Transverse colon (tissue), 4 donors: ENCODE measurements around the gene TARM1. TPM values are rescaled to one million over a fixed set of nuclear protein-coding genes. Genes with fewer than 3 reads are reported as not detected.
"Not testable (repeated sequence)": the region's sequence is repeated elsewhere in the genome, so short reads cannot be mapped to it uniquely, and the experiment has no call there.

Experiments
- DNase-seq: peaks from one replicate; pipeline ENCODE4 v3.0.0-alpha.2; 2019
- H3K27ac ChIP-seq, 4 donors: fragments of 200-600 bp; sonication (generic); 2 replicates each; pipeline ENCODE4 v1.5.1; 2016 to 2018; ENCODE audit warnings: inconsistent platforms in 4 of 4
- H3K27me3 ChIP-seq: fragments of 200-600 bp; sonication (generic); 2 replicates; pipeline ENCODE4 v1.5.1; 2017; ENCODE audit warnings: inconsistent platforms
- H3K36me3 ChIP-seq, 4 donors: fragments of 200-600 bp; sonication (generic); 2 replicates each; pipeline ENCODE4 v1.5.1; 2017 to 2019; ENCODE audit warnings: inconsistent platforms in 4 of 4
- H3K4me1 ChIP-seq, 4 donors: fragments of 200-600 bp; sonication (generic); 2 replicates each; pipeline ENCODE4 v1.5.1; 2017 to 2020; ENCODE audit warnings: inconsistent platforms in 4 of 4
- H3K4me3 ChIP-seq, 4 donors: fragments of 200-600 bp; sonication (generic); 1 replicate in 1 of 4; 2 replicates in 3 of 4; pipeline versions ENCODE4 v1.5.1 to v1.6.1; 2017 to 2019; ENCODE audit warnings: inconsistent platforms in 4 of 4
- H3K9me3 ChIP-seq, 2 donors: fragments of 200-600 bp; sonication (generic); 2 replicates each; pipeline ENCODE4 v1.5.1; 2017 to 2019; ENCODE audit warnings: inconsistent platforms in 2 of 2
- EP300 ChIP-seq: sonication (generic); formaldehyde crosslinking; IDR thresholded peaks from one replicate; pipeline ENCODE4 v1.6.1; 2017; ENCODE audit warnings: antibody characterized with exemption, low read depth
- POLR2A ChIP-seq: fragments of 450-650 bp; IDR thresholded peaks from one replicate; pipeline ENCODE4 v1.6.1; 2016; ENCODE audit warnings: antibody characterized with exemption, mild to moderate bottlenecking, moderate library complexity
- POLR2AphosphoS5 ChIP-seq, 3 donors: sonication (generic); formaldehyde crosslinking; IDR thresholded peaks; one replicate each; pipeline ENCODE4 v1.6.1; 2016; ENCODE audit warnings: antibody characterized with exemption in 3 of 3
- WGBS, 2 donors: methylation state at CpG; one replicate each; pipeline ENCODE4 v1.1.5; 2018; ENCODE audit warnings: low coverage in 1 of 2; 5-methylcytosine and 5-hydroxymethylcytosine counted together
- in situ Hi-C, 4 donors: fragments of 200-750 bp; cut with MboI; loops; one replicate each; pipeline versions ENCODE4 v1.15.0 to v1.15.1; 2017; ENCODE audit warnings: low sequenced_read_pairs in 3 of 4, low pct_ligation_motif_present in 1 of 4, low pct_unique_long_range_greater_than_20kb in 1 of 4
- intact Hi-C: fragments of 100-400 bp; cut with DNase I; formaldehyde crosslinking; loops from one replicate; pipeline ENCODE4 v1.15.1; 2023; ENCODE audit warnings: low total_unique reads
- total RNA-seq, 4 donors: library from RNA; depleted of rRNA; stranded (reverse); fragments of >200 nt; gene quantifications; one replicate each; pipeline ENCODE4 v1.1.0, GENCODE V29; 2016
- TF ChIP-seq, protein P1 (sequence below), 5 experiments: fragments of 200-600 bp in 3 of 5; fragments of 450-650 bp in 2 of 5; sonication (generic) in 3 of 5; IDR thresholded peaks; 1 replicate in 2 of 5; 2 replicates in 3 of 5; pipeline ENCODE4 v1.5.1; 2016 to 2017; ENCODE audit warnings: antibody characterized with exemption in 5 of 5, inconsistent platforms in 3 of 5, mild to moderate bottlenecking in 2 of 5, moderate library complexity in 1 of 5

The TARM1 gene
- total RNA-seq, 4 donors from 2014 or later, result not detected

- WGBS, 2 donors, result 74 to 78% methylated on average over 2 of the region's 2 CpGs
- intact Hi-C loops (no loop called here), in situ Hi-C loops (loop anchor here in 3 of 4 donors (10.0 to 25.0 kb wide), 2 partner anchors 221 to 233 kb away; partner anchors contain the start of gene NLRP12 (in 3 of the 3))
- Histone ChIP-seq H3K4me3 (no peak overlapping the region), H3K36me3 (no peaks in the 10 kb centered on the region), H3K9me3 (no peaks in the 10 kb centered on the region), H3K27ac (no peak overlapping the region), H3K27me3 (peaks cover 20% of the 10 kb centered on the region), H3K4me1 (no peaks in the 10 kb centered on the region)
- DNase-seq, result no peak
- TF ChIP-seq POLR2A (no peak), EP300 (no peak), POLR2AphosphoS5 (IDR thresholded peaks at IDR 0.05) (no peak)
- TF ChIP-seq, protein P1, sequence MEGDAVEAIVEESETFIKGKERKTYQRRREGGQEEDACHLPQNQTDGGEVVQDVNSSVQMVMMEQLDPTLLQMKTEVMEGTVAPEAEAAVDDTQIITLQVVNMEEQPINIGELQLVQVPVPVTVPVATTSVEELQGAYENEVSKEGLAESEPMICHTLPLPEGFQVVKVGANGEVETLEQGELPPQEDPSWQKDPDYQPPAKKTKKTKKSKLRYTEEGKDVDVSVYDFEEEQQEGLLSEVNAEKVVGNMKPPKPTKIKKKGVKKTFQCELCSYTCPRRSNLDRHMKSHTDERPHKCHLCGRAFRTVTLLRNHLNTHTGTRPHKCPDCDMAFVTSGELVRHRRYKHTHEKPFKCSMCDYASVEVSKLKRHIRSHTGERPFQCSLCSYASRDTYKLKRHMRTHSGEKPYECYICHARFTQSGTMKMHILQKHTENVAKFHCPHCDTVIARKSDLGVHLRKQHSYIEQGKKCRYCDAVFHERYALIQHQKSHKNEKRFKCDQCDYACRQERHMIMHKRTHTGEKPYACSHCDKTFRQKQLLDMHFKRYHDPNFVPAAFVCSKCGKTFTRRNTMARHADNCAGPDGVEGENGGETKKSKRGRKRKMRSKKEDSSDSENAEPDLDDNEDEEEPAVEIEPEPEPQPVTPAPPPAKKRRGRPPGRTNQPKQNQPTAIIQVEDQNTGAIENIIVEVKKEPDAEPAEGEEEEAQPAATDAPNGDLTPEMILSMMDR (IDR thresholded peaks at IDR 0.05), result no peak
Observed at GRCh38 chr19:54045771-54046170, 35.4 kb downstream of the TARM1 start.

DNA sequence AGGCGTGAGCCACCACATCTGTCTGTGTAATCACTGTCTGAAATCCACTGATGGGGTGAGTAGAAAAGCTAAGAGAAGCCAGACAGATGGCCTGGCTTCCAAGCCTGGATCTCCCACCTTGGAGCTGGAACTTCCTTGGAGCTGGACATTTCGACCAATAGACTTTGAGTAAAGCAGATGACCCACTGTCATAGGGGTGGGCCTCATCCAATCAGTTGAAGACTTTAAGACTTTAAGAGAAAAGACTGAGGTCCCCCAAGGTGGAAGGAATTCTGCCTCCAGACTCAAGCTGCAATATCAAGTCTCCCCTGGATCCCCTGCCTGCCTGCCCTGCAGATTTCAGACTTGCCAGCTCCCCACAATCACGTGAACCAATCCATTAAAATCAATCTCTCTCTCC, 38.2 kb downstream of the TARM1 start:
- intact Hi-C loops (no loop called here), in situ Hi-C loops (loop anchor here in 3 of 4 donors (10.0 to 25.0 kb wide), 2 partner anchors 218 to 231 kb away; partner anchors contain the start of gene NLRP12 (in 3 of the 3))
- no peaks in the 10 kb centered on the region for H3K4me1 ChIP-seq
- H3K27me3 ChIP-seq, result peaks cover 20% of the 10 kb centered on the region
- no peak for TF ChIP-seq EP300
- no peak overlapping the region for H3K4me3 ChIP-seq
- 67% methylated on average over 3 of the region's 3 CpGs; no CpG with 5 or more reads in 1 of the 2 donors for WGBS, 2 donors
- H3K9me3 ChIP-seq, result no peaks in the 10 kb centered on the region
- no peaks in the 10 kb centered on the region for H3K36me3 ChIP-seq
- DNase-seq, result no peak
- no peak overlapping the region for H3K27ac ChIP-seq

GRCh38 chr19:54041969-54042606, 39.1 kb downstream of the TARM1 start:
- Histone ChIP-seq H3K27me3 (peaks cover 16% of the 10 kb centered on the region), H3K4me3 (no peak overlapping the region), H3K4me1 (no peaks in the 10 kb centered on the region), H3K27ac (no peak overlapping the region), H3K9me3 (no peaks in the 10 kb centered on the region), H3K36me3 (no peaks in the 10 kb centered on the region)
- TF ChIP-seq POLR2AphosphoS5 (IDR thresholded peaks at IDR 0.05) (no peak), EP300 (no peak), POLR2A (no peak)
- TF ChIP-seq, protein P1 (IDR thresholded peaks at IDR 0.05), result no peak
- DNase-seq, result no peak
- WGBS, 2 donors, result 64 to 76% methylated on average over 6 to 9 of the region's 9 CpGs
- in situ Hi-C loops (loop anchor here in 3 of 4 donors (10.0 to 25.0 kb wide), 2 partner anchors 217 to 230 kb away; partner anchors contain the start of gene NLRP12 (in 3 of the 3)), intact Hi-C loops (no loop called here)

GRCh38 chr19:54040003-54040402, 41.2 kb downstream of the TARM1 start:
- no peak overlapping the region for H3K27ac ChIP-seq
- no peak for TF ChIP-seq POLR2A
- no peak for TF ChIP-seq POLR2AphosphoS5 (IDR thresholded peaks at IDR 0.05)
- TF ChIP-seq EP300, result no peak
- TF ChIP-seq, protein P1 (IDR thresholded peaks at IDR 0.05), result no peak
- no peaks in the 10 kb centered on the region for H3K36me3 ChIP-seq
- WGBS, 2 donors, result 54 to 68% methylated on average over 3 to 4 of the region's 4 CpGs
- DNase-seq, result no peak
- H3K27me3 ChIP-seq, result peaks cover 12% of the 10 kb centered on the region
- intact Hi-C loops (no loop called here), in situ Hi-C loops (loop anchor here in 3 of 4 donors (10.0 to 25.0 kb wide), 2 partner anchors 215 to 228 kb away; partner anchors contain the start of gene NLRP12 (in 3 of the 3))
- H3K4me1 ChIP-seq, result no peaks in the 10 kb centered on the region
- no peak overlapping the region for H3K4me3 ChIP-seq
- no peaks in the 10 kb centered on the region for H3K9me3 ChIP-seq

- H3K36me3 ChIP-seq, H3K4me3 ChIP-seq, H3K4me1 ChIP-seq, H3K9me3 ChIP-seq, DNase-seq, intact Hi-C loops, H3K27ac ChIP-seq, H3K27me3 ChIP-seq: not testable (repeated sequence)
- WGBS, 2 donors, result 71 to 88% methylated on average over 5 of the region's 5 CpGs
- in situ Hi-C loops, result loop anchor here in 2 of 4 donors (25.0 kb wide), 1 partner anchor 224 kb away; the partner anchor contains the start of gene NLRP12 (in 2 of the 2)
Observed at GRCh38 chr19:54036542-54036941, 44.6 kb downstream of the TARM1 start.
